Astrocyte (in vitro differentiated cells and primary cell): Measurements from ENCODE around the gene RINL. TPM values are rescaled to one million over a fixed set of nuclear protein-coding genes. Genes with fewer than 3 reads are reported as not detected.

ENCODE experiments used
- DNase-seq: peaks from one replicate; pipeline ENCODE4 v3.0.0-alpha.2; 2010; ENCODE audit warnings: low read depth
- FAIRE-seq: peaks from 2 replicates; lab custom pipeline; 2011; peaks lifted over from hg19 to GRCh38; lab: Jason Lieb, UNC
- H2AFZ ChIP-seq: 2 replicates; pipeline ENCODE4 v1.6.0; 2012; ENCODE audit warnings: low read depth, low read length, inconsistent platforms
- H3K27ac ChIP-seq: 2 replicates; pipeline ENCODE4 v1.5.1; 2011; ENCODE audit warnings: low read depth, low read length, inconsistent platforms
- H3K27me3 ChIP-seq: 2 replicates; pipeline ENCODE4 v1.6.0; 2011; ENCODE audit warnings: low read length, inconsistent platforms; ENCODE audit not compliant: insufficient read depth
- H3K36me3 ChIP-seq: 2 replicates; pipeline ENCODE4 v1.5.1; 2011; ENCODE audit warnings: low read length, inconsistent platforms; ENCODE audit not compliant: insufficient read depth
- H3K4me1 ChIP-seq: 2 replicates; pipeline ENCODE4 v1.5.1; 2011; ENCODE audit warnings: low read length, inconsistent platforms; ENCODE audit not compliant: insufficient read depth
- H3K4me2 ChIP-seq: 2 replicates; pipeline ENCODE4 v1.6.0; 2012; ENCODE audit warnings: low read length, inconsistent platforms
- H3K4me3 ChIP-seq: 2 replicates; pipeline ENCODE4 v1.5.1; 2011; ENCODE audit warnings: low read depth, mild to moderate bottlenecking, low read length, inconsistent platforms; ENCODE audit not compliant: insufficient read depth
- H3K79me2 ChIP-seq: 2 replicates; pipeline ENCODE4 v1.6.0; 2012; ENCODE audit warnings: mild to moderate bottlenecking, low read length, inconsistent platforms; ENCODE audit not compliant: insufficient read depth
- H3K9ac ChIP-seq: 2 replicates; pipeline ENCODE4 v1.6.0; 2012; ENCODE audit warnings: mild to moderate bottlenecking, low read length, inconsistent platforms
- H3K9me3 ChIP-seq: 2 replicates; pipeline ENCODE4 v1.5.1; 2012; ENCODE audit warnings: low read depth, mild to moderate bottlenecking, low read length, inconsistent platforms; ENCODE audit not compliant: insufficient read depth
- H4K20me1 ChIP-seq: 2 replicates; pipeline ENCODE4 v1.6.0; 2012; ENCODE audit warnings: low read length, inconsistent platforms; ENCODE audit not compliant: insufficient read depth
- H3K27ac Mint-ChIP-seq: one replicate; pipeline ENCODE4 v1.8.0; 2021; ENCODE audit warnings: mild to moderate bottlenecking, mixed read lengths; ENCODE audit not compliant: unreplicated experiment
- H3K27me3 Mint-ChIP-seq: one replicate; pipeline ENCODE4 v1.8.0; 2021; ENCODE audit warnings: low read depth, mixed read lengths; ENCODE audit not compliant: unreplicated experiment
- H3K36me3 Mint-ChIP-seq: one replicate; pipeline ENCODE4 v1.8.0; 2021; ENCODE audit warnings: low read depth, mixed read lengths; ENCODE audit not compliant: unreplicated experiment
- H3K4me1 Mint-ChIP-seq: one replicate; pipeline ENCODE4 v1.8.0; 2021; ENCODE audit warnings: low read depth, mixed read lengths; ENCODE audit not compliant: unreplicated experiment
- H3K4me3 Mint-ChIP-seq: one replicate; pipeline ENCODE4 v1.8.0; 2021; ENCODE audit warnings: mild to moderate bottlenecking, moderate library complexity, mixed read lengths; ENCODE audit not compliant: unreplicated experiment
- H3K9me3 Mint-ChIP-seq: one replicate; pipeline ENCODE4 v1.8.0; 2021; ENCODE audit warnings: mild to moderate bottlenecking, mixed read lengths; ENCODE audit not compliant: unreplicated experiment
- EZH2 ChIP-seq: IDR thresholded peaks from 2 replicates; pipeline ENCODE4 v1.6.1; 2012; ENCODE audit warnings: mild to moderate bottlenecking, low read length, inconsistent platforms; ENCODE audit not compliant: insufficient read depth
- total RNA-seq: library from RNA; stranded (reverse); gene quantifications from 2 replicates; pipeline ENCODE4 v1.2.1, GENCODE V29; 2021
- TF ChIP-seq, protein P1 (sequence below): IDR thresholded peaks from 2 replicates; pipeline ENCODE4 v1.5.1; 2011; ENCODE audit warnings: low read depth, mild to moderate bottlenecking, inconsistent platforms, low read length, moderate library complexity; ENCODE audit not compliant: insufficient read depth

The RINL gene
- total RNA-seq, 1 donor from 2014 or later: 1.3 TPM

DNA sequence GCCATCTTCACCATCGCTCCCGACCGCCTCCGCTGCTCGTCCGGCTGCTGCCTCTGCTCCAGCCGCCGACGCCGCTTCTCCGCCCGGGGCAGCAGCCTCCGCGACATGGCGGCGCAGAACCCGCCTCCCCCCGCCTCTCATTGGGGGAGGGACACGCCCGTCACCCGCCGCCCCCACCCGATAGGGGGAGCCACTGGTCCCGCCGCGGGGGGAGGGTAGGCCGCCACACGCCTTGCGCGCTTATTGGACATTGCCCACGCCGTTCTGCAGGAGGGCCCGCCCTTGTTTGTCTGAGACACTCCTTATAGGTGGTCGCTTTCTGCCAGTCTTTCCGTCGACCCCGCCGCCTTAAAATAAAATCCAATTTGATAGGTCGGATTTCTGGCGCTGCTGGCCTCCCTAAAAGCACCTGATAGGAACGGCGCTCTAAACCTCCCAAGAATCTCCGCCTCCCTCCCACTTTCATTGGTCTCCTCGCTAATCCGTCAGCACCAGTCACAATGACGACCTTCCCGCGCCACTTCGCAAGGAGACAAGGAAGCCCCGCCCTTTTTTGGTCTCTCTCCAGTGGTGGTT, 28.1 kb downstream of the RINL start, which contains the start of gene HNRNPL:
HNRNPL (minus strand) TSS at position 127 of the 576 bp plus-strand sequence; CDS start at position 107, 20 bp downstream.
- peak within 1 kb of the TSS; percentile 48 for H2AFZ ChIP-seq
- Mint-ChIP-seq H3K27me3 (no peaks in the 10 kb centered on the region), H3K4me1 (peaks cover 21% of the 10 kb centered on the region), H3K27ac (peak within 1 kb of the TSS; percentile 99), H3K36me3 (peaks cover 19% of the 10 kb centered on the region), H3K4me3 (peak within 1 kb of the TSS; percentile 92), H3K9me3 (no peaks in the 10 kb centered on the region)
- no peaks in the 10 kb centered on the region for H3K9me3 ChIP-seq
- H3K27ac ChIP-seq: peak within 1 kb of the TSS; percentile 97
- H3K4me2 ChIP-seq: peak within 1 kb of the TSS; percentile 93
- no peaks in the 10 kb centered on the region for H3K27me3 ChIP-seq
- H3K4me3 ChIP-seq: peak within 1 kb of the TSS; percentile 84
- peaks cover 30% of the 10 kb centered on the region for H3K4me1 ChIP-seq
- peaks cover 20% of the 10 kb centered on the region for H3K36me3 ChIP-seq
- H3K9ac ChIP-seq: peak within 1 kb of the TSS; percentile 92
- DNase-seq: peak; percentile 100
- peaks cover 41% of the 10 kb centered on the region for H4K20me1 ChIP-seq
- peaks cover 42% of the 10 kb centered on the region for H3K79me2 ChIP-seq
- TF ChIP-seq EZH2: no peak
- TF ChIP-seq, protein P1, sequence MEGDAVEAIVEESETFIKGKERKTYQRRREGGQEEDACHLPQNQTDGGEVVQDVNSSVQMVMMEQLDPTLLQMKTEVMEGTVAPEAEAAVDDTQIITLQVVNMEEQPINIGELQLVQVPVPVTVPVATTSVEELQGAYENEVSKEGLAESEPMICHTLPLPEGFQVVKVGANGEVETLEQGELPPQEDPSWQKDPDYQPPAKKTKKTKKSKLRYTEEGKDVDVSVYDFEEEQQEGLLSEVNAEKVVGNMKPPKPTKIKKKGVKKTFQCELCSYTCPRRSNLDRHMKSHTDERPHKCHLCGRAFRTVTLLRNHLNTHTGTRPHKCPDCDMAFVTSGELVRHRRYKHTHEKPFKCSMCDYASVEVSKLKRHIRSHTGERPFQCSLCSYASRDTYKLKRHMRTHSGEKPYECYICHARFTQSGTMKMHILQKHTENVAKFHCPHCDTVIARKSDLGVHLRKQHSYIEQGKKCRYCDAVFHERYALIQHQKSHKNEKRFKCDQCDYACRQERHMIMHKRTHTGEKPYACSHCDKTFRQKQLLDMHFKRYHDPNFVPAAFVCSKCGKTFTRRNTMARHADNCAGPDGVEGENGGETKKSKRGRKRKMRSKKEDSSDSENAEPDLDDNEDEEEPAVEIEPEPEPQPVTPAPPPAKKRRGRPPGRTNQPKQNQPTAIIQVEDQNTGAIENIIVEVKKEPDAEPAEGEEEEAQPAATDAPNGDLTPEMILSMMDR: no peak
- peak; percentile 79 for FAIRE-seq

DNA sequence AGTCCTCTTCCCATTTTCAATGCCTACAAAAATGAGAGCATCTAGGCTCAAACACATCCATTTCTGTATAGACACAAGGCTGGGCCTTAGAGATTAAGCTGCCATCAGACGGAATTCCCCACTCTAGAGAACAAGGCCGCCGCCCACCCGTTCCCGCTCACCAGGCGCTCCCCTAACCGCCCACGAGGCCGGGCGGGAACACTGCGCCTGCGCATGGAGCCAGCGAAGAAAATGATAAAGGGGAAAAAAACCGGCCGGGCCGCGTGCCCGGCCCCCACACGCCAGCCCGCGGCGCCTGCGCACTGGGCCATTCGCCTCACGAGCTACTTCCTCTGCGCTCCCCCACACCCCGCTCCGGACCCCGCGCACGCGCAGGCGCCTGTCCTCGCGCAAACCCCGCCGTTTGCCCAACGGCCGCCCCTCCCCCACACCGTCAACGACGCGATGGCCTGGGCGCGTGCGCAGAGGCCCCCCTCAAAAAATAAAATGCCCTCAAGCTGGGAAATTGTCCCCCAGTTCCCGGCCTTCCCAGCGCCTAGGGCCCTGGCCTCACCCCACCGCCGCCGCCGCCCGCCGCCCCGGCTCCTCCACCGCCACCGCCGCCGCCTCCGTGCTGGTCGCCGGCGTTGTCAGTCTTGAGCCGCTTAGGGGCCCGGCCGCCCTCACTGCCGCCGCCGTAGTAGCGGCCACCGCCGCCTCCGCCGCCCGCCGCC, 28.8 kb downstream of the RINL start:
- peaks cover 49% of the 10 kb centered on the region for H3K79me2 ChIP-seq
- no peaks in the 10 kb centered on the region for H3K27me3 Mint-ChIP-seq
- peak overlapping the region; percentile 97 for H3K27ac ChIP-seq
- no peak for TF ChIP-seq EZH2
- TF ChIP-seq, protein P1: no peak
- peak overlapping the region; percentile 84 for H3K4me3 ChIP-seq
- H3K9me3 Mint-ChIP-seq: no peaks in the 10 kb centered on the region
- H2AFZ ChIP-seq: no peak overlapping the region
- peaks cover 47% of the 10 kb centered on the region for H4K20me1 ChIP-seq
- peak overlapping the region; percentile 92 for H3K4me3 Mint-ChIP-seq
- peaks cover 21% of the 10 kb centered on the region for H3K4me1 Mint-ChIP-seq
- H3K4me1 ChIP-seq: peaks cover 30% of the 10 kb centered on the region
- H3K9ac ChIP-seq: peak overlapping the region; percentile 90
- H3K9me3 ChIP-seq: no peaks in the 10 kb centered on the region
- H3K36me3 ChIP-seq: peaks cover 25% of the 10 kb centered on the region
- H3K4me2 ChIP-seq: peak overlapping the region; percentile 93
- DNase-seq (peak; percentile 72), FAIRE-seq (no peak)
- peak overlapping the region; percentile 99 for H3K27ac Mint-ChIP-seq
- H3K36me3 Mint-ChIP-seq: peaks cover 19% of the 10 kb centered on the region
- H3K27me3 ChIP-seq: no peaks in the 10 kb centered on the region
